NCI-H524 (cell line): ENCODE data around the gene TCF19.
A peak's percentile ranks its signal among the peaks of the same experiment; 100 is the strongest.
"Not testable (repeated sequence)": the region's sequence is repeated elsewhere in the genome, so short reads cannot be mapped to it uniquely, and the experiment has no call there.

Source experiments
- DNase-seq, 2 experiments: peaks; one replicate each; lab custom pipeline; 2025; lab: John Stamatoyannopoulos, UW

The TCF19 gene

DNA sequence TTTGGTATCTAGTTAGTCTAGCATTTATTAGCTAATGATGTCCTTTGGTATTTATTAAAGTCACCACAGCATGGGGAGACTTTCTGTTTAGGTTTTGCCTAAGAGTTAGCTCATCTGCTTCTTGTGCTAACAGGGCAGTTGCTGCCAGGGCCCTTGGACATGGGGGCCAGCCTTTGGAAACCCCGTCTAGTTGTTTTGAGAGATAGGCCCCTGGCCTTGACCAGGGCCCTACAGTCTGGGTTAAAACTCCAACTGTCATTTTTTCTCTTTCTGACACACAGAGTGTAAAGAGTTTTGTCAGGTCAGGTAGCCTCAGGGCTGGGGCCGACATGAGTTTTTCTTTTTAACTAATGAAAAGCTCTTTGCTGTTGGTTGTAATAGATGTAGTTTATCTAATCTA, 24.9 kb downstream of the TCF19 start:
- not testable (repeated sequence) for DNase-seq

- DNase-seq, result not testable (repeated sequence)
These were observed 25.5 kb downstream of the TCF19 start for GRCh38 chr6:31183859-31184258.

DNA sequence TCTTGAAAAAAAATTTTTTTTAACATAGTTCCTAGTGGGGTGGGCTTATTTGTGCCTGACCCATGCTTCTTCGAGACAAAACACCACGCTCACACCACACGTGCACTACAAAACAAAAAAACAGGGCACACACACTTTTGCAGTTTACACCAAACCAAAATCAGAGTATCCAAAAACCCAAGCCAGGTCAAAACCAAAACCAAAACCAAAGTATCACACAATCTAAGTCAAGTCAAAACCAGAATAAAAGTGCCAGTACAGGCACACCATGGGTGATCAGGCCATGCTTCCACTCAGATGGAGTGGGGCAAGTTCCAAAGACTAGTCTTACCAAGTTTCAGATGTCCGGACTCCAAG, 27.3 kb downstream of the TCF19 start:
- DNase-seq, result not testable (repeated sequence)

- DNase-seq, result no peak
These were observed 27.8 kb downstream of the TCF19 start for GRCh38 chr6:31186052-31186734.

GRCh38 chr6:31187780-31188194, 29.4 kb downstream of the TCF19 start:
- no peak for DNase-seq

DNA sequence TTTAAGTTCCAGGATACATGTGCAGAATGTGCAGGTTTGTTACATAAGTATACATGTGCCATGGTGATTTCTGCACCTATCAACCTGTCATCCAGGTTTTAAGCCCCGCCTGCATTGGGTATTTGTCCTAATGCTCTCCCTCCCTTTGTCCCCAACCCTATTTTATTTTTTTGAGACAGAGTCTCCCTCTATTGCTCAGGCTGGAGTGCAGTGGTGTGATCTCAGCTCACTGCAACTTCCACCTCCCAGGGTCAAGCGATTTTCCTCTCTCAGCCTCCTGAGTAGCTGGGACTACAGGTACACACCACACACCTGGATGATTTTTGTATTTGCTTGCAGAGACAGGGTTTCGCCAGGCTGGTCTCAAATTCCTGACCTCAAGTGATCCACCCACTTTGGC, 30.8 kb downstream of the TCF19 start:
- DNase-seq, result not testable (repeated sequence)

DNA sequence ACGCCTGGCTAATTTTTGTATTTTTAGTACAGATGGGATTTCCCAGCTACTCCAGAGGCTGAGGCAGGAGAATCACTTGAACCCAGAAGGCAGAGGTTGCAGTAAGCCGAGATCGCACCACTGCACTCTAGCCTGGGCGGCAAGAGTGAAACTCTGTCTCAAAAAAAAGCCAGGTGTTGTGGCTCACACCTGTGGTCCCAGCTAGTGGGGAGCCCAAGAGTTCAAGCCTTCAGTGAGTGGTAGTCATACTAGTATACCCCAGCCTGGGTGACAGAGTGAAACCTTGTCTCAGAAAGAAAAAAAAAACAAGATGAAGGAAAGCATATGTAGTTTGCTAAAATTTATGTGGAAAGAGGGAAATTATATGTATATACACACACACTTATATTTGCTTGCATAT, 32.1 kb downstream of the TCF19 start:
- no peak for DNase-seq

- peak; percentile 67 to 79 for DNase-seq
These were observed 34.2 kb downstream of the TCF19 start for GRCh38 chr6:31192431-31193105.

GRCh38 chr6:31193206-31193605, 34.8 kb downstream of the TCF19 start:
- DNase-seq, result no peak

- no peak for DNase-seq
These were observed 35.9 kb downstream of the TCF19 start for GRCh38 chr6:31194061-31194834.

DNA sequence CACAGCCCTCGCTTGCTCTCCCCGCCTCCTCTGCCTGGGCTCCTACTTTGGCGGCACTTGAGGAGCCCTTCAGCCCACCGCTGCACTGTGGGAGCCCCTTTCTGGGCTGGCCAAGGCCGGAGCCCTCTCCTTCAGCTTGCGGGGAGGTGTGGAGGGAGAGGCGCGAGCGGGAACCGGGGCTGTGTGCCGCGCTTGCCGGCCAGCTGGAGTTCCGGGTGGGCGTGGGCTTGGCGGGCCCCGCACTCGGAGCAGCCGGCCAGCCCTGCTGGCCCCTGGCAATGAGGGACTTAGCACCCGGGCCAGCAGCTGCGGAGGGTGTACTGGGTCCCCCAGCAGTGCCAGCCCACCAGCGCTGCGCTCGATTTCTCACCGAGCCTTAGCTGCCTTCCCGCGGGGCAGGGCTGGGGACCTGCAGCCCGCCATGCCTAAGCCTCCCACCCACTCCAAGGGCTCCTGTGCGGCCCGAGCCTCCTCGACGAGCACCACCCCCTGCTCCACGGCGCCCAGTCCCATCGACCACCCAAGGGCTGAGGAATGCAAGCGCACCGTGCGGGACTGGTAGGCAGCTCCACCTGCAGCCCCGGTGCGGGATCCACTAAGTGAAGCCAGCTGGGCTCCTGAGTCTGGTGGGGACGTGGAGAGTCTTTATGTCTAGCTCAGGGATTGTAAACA, 37.1 kb downstream of the TCF19 start:
- not testable (repeated sequence) for DNase-seq

DNA sequence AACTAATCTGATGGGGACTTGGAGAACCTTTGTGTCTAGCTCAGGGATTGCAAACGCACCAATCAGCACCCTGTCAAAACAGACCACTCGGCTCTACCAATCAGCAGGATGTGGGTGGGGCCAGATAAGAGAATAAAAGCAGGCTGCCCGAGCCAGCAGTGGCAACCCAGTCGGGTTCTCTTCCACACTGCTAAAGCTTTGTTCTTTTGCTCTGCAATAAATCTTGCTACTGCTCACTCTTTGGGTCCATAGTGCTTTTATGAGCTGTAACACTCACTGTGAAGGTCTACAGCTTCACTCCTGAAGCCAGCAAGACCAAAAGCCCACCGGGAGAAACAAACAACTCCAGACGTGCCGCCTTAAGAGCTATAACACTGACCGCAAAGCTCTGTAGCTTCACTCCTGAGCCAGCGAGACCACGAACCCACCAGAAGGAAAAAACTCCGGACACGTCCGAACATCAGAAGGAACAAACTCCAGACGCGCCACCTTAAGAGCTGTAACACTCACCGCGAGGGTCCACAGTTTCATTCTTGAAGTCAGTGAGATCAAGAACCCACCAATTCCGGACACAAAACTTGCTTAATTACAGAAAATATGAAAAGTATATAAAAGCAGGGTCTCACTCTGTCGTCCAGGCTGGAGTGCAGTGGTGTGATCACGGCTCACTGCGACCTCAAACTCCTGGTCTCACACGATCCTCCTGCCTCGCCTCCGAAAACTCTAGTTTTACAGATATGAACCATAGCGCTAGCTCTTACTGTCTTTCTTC, 38.0 kb downstream of the TCF19 start:
- not testable (repeated sequence) for DNase-seq

- DNase-seq, result peak in 1 of 2 experiments; percentile 60
These were observed 39.3 kb downstream of the TCF19 start for GRCh38 chr6:31197559-31198305.

- not testable (repeated sequence) for DNase-seq
These were observed 40.7 kb downstream of the TCF19 start for GRCh38 chr6:31199105-31199452.

DNA sequence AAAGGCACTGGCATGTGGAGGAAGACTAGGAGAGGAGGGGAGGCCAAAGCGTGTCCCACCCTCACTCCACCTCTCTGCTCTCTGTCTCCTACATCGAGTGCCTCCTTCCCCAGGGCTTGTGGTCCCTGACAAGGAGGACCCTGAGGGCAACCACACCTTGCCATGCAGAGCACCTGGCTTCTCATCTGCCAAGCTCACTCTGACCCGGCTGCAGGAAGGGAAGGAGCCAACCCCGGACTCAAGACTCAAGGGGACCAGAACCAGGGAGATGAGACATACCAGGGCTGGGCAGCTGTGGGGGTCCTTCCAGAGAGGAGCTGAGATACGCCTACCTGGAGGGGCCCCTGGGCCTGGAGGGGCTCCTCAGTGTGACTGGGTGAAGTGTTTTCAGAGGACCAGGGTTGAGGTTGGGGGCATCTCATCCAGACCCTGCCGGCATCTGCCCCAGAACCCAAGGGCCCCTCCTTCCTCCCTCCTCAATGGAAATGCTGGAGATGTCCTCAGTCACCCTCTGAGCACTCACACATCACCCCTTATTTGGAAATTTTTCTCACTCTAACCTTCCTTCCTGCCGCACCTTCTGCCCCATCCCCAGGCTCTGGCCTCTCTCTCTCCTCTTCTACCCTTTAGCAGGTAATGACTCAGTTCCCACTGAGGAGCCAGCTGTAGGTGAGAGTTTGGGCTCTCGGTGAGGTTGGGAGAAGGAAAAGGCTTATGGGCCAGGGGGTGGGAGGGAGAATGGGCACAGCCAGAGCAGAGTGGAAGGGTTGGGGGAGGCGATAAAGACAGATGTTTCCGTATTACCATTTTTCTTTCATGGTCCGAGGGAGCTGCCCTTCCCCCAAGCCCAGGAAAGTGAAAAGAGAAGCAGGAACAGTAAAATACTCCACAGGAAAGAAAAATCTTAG, 44.1 kb downstream of the TCF19 start:
- DNase-seq, result no peak

GRCh38 chr6:31203345-31203979, 45.1 kb downstream of the TCF19 start:
- DNase-seq, result no peak

DNA sequence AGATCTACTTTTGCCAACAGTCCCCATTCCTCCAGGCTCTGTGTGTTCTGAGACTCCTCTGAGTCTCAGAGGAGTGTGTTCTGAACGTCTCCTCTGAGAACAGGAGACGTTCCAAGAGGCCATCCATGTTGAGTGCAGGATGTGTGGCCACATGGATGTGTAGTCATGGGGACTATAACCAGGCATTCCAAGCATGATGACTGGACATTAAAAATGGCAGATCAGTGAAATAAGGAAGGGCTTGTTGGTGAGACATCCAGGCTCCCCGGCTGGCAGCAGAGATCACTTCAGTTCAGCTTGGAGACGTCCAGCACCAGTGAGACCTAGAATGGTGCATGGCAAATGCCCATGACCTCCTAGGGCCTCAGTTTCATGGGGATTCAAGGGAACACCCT, 46.4 kb downstream of the TCF19 start:
- DNase-seq, result no peak

- DNase-seq, result no peak
These were observed 47.2 kb downstream of the TCF19 start for GRCh38 chr6:31205638-31206037.

DNA sequence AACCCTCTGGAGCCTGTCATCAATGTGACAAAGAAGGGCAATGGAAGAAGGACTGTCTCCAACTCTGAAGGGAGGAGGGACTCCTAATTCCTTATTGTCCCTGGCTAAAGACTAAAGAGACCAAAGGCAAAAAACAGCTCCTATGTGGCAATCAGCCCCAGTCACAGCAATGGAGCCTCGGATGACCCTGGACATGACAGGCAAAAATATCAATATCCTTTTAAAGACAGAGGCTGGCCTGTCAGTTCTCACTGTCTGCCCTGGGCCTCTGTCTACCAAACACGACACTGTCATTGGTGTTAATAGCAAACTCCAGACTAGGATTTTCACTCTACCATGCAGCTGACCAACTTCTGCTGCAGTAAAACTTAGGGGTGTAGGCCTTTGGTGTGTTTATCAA, 50.1 kb downstream of the TCF19 start:
- no peak for DNase-seq
